HepG2 (cell line): Measurements from ENCODE around the gene CCDC85C. TPM values are rescaled to one million over a fixed set of nuclear protein-coding genes. Genes with fewer than 3 reads are reported as not detected.
A peak's percentile ranks its signal among the peaks of the same experiment; 100 is the strongest.

ENCODE experiments used
- AGO1 ChIP-seq: fragments of 200-400 bp; formaldehyde crosslinking; IDR thresholded peaks from 2 replicates; pipeline ENCODE4 v1.6.1; 2017; ENCODE audit warnings: mild to moderate bottlenecking, low read depth, low read length, moderate library complexity; ENCODE audit not compliant: poor library complexity, severe bottlenecking
- ATF7-NPFF ChIP-seq: sonication (generic); formaldehyde crosslinking; IDR thresholded peaks from 2 replicates; pipeline ENCODE4 v1.8.1; 2023; ENCODE audit warnings: mild to moderate bottlenecking, low read depth, missing genetic modification reagents, moderate library complexity
- EED ChIP-seq: sonication (generic); formaldehyde crosslinking; IDR thresholded peaks from 2 replicates; pipeline ENCODE4 v1.5.0; 2020; ENCODE audit warnings: mild to moderate bottlenecking, missing genetic modification reagents
- PRMT3 ChIP-seq: sonication (generic); formaldehyde crosslinking; IDR thresholded peaks from 2 replicates; pipeline ENCODE4 v1.8.1; 2022; ENCODE audit warnings: low read depth, mild to moderate bottlenecking, moderate library complexity, missing genetic modification reagents, borderline replicate concordance
- TCF7L2 ChIP-seq: IDR thresholded peaks from 2 replicates; pipeline ENCODE4 v1.6.1; 2011; ENCODE audit warnings: mild to moderate bottlenecking, low read depth, low read length, moderate library complexity
- ZNF180 ChIP-seq: sonication (generic); formaldehyde crosslinking; IDR thresholded peaks from 2 replicates; pipeline ENCODE4 v1.4.0; 2020; ENCODE audit warnings: low read depth, missing genetic modification reagents, borderline replicate concordance
- ZNF570 ChIP-seq: sonication (generic); formaldehyde crosslinking; IDR thresholded peaks from 2 replicates; pipeline ENCODE4 v1.4.0; 2020; ENCODE audit warnings: mild to moderate bottlenecking, missing genetic modification reagents, borderline replicate concordance
- ZNF746 ChIP-seq: sonication (generic); formaldehyde crosslinking; IDR thresholded peaks from 2 replicates; pipeline ENCODE4 v1.8.0; 2022; ENCODE audit warnings: mild to moderate bottlenecking, missing genetic modification reagents
- ZSCAN12 ChIP-seq: sonication (generic); formaldehyde crosslinking; IDR thresholded peaks from 2 replicates; pipeline ENCODE4 v1.9.0; 2021; ENCODE audit warnings: mild to moderate bottlenecking, missing genetic modification reagents
- polyA plus RNA-seq, 8 experiments: library from polyadenylated mRNA; depleted of rRNA in 3 of 8; stranded (reverse) in 7 of 8; unstranded in 1 of 8; fragments of >200 nt; fragmentation: Illumina TruSeq in 4 of 8; extraction: Trizol in 4 of 8; gene quantifications; 2 replicates each; pipeline versions ENCODE4 v1.2.1 to v1.2.3, GENCODE V29; 2011 to 2016; ENCODE audit warnings: low read depth in 4 of 8, missing spikeins in 1 of 8, mixed read lengths in 1 of 8; ENCODE audit not compliant: insufficient read depth in 1 of 8
- total RNA-seq, 5 experiments: library from RNA; depleted of rRNA; stranded (reverse); fragments of >200 nt; fragmentation: Illumina TruSeq; extraction: Trizol; gene quantifications; 2 replicates each; pipeline ENCODE4 v1.2.3, GENCODE V29; 2016; ENCODE audit warnings: low read depth in 1 of 5
- TF ChIP-seq, protein P1 (sequence below): sonication (generic); formaldehyde crosslinking; IDR thresholded peaks from 2 replicates; pipeline ENCODE4 v1.4.0; 2020; ENCODE audit warnings: mild to moderate bottlenecking, missing genetic modification reagents
- TF ChIP-seq, protein P2 (sequence below), 2 experiments: sonication (generic) in 1 of 2; formaldehyde crosslinking in 1 of 2; IDR thresholded peaks; 2 replicates each; pipeline versions ENCODE4 v1.4.0 to v1.6.1; 2016 to 2020; ENCODE audit warnings: borderline replicate concordance in 1 of 2, low read depth in 1 of 2, mild to moderate bottlenecking in 1 of 2, missing genetic modification reagents in 1 of 2
- TF ChIP-seq, protein P3 (sequence below): sonication (generic); formaldehyde crosslinking; IDR thresholded peaks from 2 replicates; pipeline ENCODE4 v1.8.0; 2022; ENCODE audit warnings: mild to moderate bottlenecking, missing genetic modification reagents
- TF ChIP-seq, protein P4 (sequence below): sonication (generic); formaldehyde crosslinking; conservative IDR thresholded peaks from 2 replicates; pipeline ENCODE4 v1.8.0; 2022; ENCODE audit warnings: mild to moderate bottlenecking, moderate library complexity, missing genetic modification reagents
- TF ChIP-seq, protein P5 (sequence below): sonication (generic); formaldehyde crosslinking; IDR thresholded peaks from 2 replicates; pipeline ENCODE4 v1.5.0; 2020; ENCODE audit warnings: mild to moderate bottlenecking, missing genetic modification reagents, borderline replicate concordance

Gene CCDC85C
- total and polyA plus RNA-seq, 2 of the 13 experiments (the other 11 are each of a cell fraction or from before 2014, with no cell fraction given): 18.8 to 43.8 TPM

DNA sequence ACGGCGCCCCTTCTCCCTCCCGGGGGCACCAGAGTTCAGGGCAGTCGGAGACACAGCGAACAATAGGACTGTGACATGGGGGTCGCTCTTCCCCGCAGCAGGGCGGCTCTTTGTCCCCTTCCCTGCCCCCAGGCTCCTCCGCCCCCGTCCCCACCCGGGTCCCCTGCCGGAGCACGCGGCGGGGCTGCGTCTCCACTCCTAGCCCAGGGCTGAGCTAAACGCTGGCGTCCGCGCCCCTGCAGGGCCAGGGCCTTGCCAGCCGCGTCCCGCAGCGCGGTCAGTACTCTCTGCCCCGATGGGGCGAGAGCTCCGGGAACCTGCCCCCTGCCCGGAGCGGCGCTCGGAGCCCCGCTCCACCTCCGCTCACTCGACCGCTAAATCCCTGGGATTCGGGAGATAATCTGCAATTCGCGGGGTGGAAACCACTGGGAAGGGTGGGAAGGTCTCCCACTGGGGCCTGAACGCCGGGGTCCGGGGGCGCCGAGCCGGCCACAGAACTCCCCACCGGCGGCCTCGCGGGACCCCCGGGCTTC, 825 bp upstream of the CCDC85C start (continued):
- TF ChIP-seq, protein P1, sequence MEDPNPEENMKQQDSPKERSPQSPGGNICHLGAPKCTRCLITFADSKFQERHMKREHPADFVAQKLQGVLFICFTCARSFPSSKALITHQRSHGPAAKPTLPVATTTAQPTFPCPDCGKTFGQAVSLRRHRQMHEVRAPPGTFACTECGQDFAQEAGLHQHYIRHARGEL (CRISPR knock-in tag): no peak
- TF ChIP-seq ZNF570 (CRISPR knock-in tag): no peak; the same call in 1 of the 2 replicates
- TF ChIP-seq, protein P2, sequence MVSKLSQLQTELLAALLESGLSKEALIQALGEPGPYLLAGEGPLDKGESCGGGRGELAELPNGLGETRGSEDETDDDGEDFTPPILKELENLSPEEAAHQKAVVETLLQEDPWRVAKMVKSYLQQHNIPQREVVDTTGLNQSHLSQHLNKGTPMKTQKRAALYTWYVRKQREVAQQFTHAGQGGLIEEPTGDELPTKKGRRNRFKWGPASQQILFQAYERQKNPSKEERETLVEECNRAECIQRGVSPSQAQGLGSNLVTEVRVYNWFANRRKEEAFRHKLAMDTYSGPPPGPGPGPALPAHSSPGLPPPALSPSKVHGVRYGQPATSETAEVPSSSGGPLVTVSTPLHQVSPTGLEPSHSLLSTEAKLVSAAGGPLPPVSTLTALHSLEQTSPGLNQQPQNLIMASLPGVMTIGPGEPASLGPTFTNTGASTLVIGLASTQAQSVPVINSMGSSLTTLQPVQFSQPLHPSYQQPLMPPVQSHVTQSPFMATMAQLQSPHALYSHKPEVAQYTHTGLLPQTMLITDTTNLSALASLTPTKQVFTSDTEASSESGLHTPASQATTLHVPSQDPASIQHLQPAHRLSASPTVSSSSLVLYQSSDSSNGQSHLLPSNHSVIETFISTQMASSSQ (IDR thresholded peaks at IDR 0.05; ENCODE audit: low read depth): no peak
- TF ChIP-seq, protein P2 (CRISPR knock-in tag; IDR thresholded peaks at IDR 0.05; ENCODE audit: borderline replicate concordance): no peak
- TF ChIP-seq, protein P3, sequence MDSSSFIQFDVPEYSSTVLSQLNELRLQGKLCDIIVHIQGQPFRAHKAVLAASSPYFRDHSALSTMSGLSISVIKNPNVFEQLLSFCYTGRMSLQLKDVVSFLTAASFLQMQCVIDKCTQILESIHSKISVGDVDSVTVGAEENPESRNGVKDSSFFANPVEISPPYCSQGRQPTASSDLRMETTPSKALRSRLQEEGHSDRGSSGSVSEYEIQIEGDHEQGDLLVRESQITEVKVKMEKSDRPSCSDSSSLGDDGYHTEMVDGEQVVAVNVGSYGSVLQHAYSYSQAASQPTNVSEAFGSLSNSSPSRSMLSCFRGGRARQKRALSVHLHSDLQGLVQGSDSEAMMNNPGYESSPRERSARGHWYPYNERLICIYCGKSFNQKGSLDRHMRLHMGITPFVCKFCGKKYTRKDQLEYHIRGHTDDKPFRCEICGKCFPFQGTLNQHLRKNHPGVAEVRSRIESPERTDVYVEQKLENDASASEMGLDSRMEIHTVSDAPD (CRISPR knock-in tag): 0 out of 2 replicates have a peak, but pooled peaks have one; percentile 24
- no peak for TF ChIP-seq ZNF746 (CRISPR knock-in tag)
- no peak for TF ChIP-seq PRMT3 (CRISPR knock-in tag)
- TF ChIP-seq TCF7L2: no peak
- no peak for TF ChIP-seq ATF7-NPFF (CRISPR knock-in tag)
- no peak for TF ChIP-seq ZSCAN12 (CRISPR knock-in tag)
- TF ChIP-seq EED (CRISPR knock-in tag): 0 out of 2 replicates have a peak, but pooled peaks have one; percentile 21
- TF ChIP-seq, protein P4, sequence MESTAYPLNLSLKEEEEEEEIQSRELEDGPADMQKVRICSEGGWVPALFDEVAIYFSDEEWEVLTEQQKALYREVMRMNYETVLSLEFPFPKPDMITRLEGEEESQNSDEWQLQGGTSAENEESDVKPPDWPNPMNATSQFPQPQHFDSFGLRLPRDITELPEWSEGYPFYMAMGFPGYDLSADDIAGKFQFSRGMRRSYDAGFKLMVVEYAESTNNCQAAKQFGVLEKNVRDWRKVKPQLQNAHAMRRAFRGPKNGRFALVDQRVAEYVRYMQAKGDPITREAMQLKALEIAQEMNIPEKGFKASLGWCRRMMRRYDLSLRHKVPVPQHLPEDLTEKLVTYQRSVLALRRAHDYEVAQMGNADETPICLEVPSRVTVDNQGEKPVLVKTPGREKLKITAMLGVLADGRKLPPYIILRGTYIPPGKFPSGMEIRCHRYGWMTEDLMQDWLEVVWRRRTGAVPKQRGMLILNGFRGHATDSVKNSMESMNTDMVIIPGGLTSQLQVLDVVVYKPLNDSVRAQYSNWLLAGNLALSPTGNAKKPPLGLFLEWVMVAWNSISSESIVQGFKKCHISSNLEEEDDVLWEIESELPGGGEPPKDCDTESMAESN (CRISPR knock-in tag): no peak
- no peak for TF ChIP-seq ZNF180
- TF ChIP-seq, protein P5, sequence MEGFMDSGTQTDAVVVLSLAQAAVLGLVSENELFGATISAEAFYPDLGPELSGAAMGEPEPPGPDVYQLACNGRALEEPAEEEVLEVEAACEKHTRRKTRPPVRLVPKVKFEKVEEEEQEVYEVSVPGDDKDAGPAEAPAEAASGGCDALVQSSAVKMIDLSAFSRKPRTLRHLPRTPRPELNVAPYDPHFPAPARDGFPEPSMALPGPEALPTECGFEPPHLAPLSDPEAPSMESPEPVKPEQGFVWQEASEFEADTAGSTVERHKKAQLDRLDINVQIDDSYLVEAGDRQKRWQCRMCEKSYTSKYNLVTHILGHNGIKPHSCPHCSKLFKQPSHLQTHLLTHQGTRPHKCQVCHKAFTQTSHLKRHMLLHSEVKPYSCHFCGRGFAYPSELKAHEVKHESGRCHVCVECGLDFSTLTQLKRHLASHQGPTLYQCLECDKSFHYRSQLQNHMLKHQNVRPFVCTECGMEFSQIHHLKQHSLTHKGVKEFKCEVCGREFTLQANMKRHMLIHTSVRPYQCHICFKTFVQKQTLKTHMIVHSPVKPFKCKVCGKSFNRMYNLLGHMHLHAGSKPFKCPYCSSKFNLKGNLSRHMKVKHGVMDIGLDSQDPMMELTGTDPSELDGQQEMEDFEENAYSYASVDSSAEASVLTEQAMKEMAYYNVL (CRISPR knock-in tag): 0 out of 2 replicates have a peak, but pooled peaks have one; percentile 32
- no peak for TF ChIP-seq AGO1
